Astrocyte (in vitro differentiated cells and primary cell): ENCODE measurements around the gene CDC26.

ENCODE experiments used
- CTCF ChIP-seq: IDR thresholded peaks from 2 replicates; pipeline ENCODE4 v1.5.1; 2011; ENCODE audit warnings: low read depth, mild to moderate bottlenecking, inconsistent platforms, low read length, moderate library complexity; ENCODE audit not compliant: insufficient read depth
- EZH2 ChIP-seq: IDR thresholded peaks from 2 replicates; pipeline ENCODE4 v1.6.1; 2012; ENCODE audit warnings: mild to moderate bottlenecking, low read length, inconsistent platforms; ENCODE audit not compliant: insufficient read depth

- TF ChIP-seq CTCF (no peak), EZH2 (no peak)
These were observed 17.5 kb downstream of the CDC26 start for GRCh38 chr9:113257863-113258262.
